ENCODE results near the gene SH2D3A. TPM values are rescaled to one million over a fixed set of nuclear protein-coding genes. Genes with fewer than 3 reads are reported as not detected.
A peak's percentile ranks its signal among the peaks of the same experiment; 100 is the strongest.

Gene SH2D3A
- polyA plus RNA-seq, 3 donors from 2014 or later: 7.4 to 13.6 (median 7.7) TPM

DNA sequence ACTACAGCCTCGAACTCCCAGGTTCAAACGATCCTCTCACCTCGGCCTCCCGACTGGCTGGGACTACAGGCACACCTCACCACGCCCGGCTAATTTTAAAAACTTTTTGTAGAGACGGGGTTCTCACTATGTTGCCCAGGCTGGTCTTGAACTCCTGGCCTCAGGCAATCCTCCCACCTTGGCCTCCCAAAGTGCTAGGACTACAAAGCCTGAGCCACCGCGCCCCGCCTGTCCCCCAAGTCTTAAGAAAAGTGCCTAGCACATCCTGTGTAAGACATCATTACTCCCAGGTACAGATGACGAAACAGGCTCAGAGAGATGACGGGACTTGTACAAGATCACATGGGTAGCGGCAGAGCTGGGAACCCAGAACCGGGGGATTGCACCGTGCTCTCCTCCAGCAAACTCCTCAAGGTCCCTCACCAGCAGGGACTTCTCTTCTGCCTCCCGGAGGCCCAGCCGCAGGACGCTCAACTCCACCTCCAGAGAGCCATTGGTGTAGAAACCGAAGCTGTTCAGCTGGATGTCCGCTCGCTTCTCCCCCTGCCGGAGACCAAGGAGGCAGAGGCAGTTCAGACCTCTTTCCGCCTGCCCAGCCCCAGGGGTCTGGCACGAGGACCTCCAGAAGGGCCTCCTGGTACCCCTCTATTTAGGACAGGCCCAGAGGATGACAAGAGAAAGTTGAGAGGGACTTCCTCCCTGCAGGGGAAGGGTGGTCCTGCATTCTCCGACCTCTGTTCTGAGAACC is 30.9 kb downstream of the SH2D3A start:
- Mint-ChIP-seq H3K27me3 (ENCODE audit: low read depth in 3 of 3) (peaks cover 5 to 25% (median 10%) of the 10 kb centered on the region in 3 donors), H3K4me3 (peak overlapping the region; percentile 94 to 97 (median 97)), H3K9me3 (peaks cover 0 to 1% (median 0%) of the 10 kb centered on the region in 6 donors), H3K4me1 (peaks cover 33 to 40% of the 10 kb centered on the region in 2 donors), H3K27ac (peak overlapping the region; percentile 97 to 99 (median 97)), H3K36me3 (peaks cover 4 to 13% (median 9%) of the 10 kb centered on the region in 3 donors)
- DNase-seq: peak; percentile 73 to 74 (median 74)

DNA sequence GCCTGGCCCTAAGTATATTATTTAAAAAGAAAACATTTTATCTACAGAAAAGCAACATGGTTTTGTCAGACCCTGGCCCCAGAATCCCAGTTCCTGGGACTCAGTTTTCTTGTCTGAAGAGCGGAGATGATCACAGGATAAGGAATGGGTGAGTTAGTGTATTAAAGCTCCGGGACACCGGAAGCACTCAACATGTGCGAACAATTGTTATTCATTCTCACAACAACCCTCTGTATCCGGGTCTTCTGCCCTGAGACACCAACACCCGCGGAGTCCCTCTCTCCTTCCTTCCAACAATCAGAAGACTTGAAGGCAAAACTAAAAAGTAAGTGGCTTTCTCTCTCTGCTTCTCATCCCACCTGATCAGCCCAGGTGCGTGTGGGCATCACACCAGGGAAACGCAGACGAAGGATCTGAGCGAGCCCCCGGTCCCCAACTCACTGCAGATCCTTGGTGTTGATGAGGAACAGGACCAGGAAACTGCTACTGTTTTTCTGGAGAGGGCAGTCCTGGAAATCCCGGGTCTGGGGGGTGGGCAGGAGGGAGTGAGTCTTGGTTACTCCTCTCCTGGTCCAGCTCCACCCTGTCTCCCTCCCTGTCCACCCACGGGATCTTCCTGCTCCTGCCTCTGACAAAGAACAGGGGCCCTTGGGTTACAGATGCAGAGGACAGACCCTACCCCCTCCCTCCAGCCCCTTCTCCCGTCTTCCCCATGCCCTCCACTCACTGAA is 31.9 kb downstream of the SH2D3A start:
- Mint-ChIP-seq H3K36me3 (peaks cover 4 to 13% (median 9%) of the 10 kb centered on the region in 3 donors), H3K9me3 (peaks cover 0 to 1% (median 0%) of the 10 kb centered on the region in 6 donors), H3K4me3 (peak overlapping the region in 3 of 5 donors; percentile 18 to 97 (median 97)), H3K27me3 (ENCODE audit: low read depth in 3 of 3) (peaks cover 5 to 22% (median 9%) of the 10 kb centered on the region in 3 donors), H3K4me1 (peaks cover 33 to 35% of the 10 kb centered on the region in 2 donors), H3K27ac (peak overlapping the region in 5 of 6 donors; percentile 30 to 99 (median 97))
- DNase-seq: no peak

DNA sequence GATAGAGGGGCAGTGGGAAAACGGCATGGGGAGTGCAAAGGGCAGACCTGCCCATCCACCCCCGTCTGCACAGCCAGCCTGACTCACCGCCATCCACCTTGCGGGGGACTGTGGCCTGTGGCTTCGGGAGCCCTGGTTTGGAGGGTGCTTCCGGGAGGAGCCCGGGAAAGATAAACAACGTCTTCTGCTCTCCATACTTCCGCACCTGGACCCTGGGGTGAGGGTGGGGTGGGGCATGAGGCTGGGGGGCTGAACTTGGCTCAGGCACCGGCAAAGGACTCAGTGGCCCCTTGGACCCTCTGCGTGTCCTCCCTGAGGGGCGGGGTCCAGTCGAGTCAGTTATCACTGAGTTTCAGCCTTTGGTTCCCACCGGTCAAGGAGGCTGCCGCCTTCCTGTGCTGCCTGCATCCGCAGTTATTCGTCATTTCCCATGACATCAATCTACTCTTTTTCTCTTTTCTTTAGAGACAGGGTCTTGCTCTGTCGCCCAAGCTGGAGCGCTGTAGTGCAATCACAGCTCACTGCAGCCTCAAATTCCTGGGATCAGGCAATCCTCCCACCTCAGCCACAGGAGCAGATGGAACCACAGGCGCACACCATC is 33.0 kb downstream of the SH2D3A start:
- Mint-ChIP-seq H3K36me3 (peaks cover 4 to 19% (median 9%) of the 10 kb centered on the region in 3 donors), H3K4me3 (no peak overlapping the region)
- no peak for DNase-seq

DNA sequence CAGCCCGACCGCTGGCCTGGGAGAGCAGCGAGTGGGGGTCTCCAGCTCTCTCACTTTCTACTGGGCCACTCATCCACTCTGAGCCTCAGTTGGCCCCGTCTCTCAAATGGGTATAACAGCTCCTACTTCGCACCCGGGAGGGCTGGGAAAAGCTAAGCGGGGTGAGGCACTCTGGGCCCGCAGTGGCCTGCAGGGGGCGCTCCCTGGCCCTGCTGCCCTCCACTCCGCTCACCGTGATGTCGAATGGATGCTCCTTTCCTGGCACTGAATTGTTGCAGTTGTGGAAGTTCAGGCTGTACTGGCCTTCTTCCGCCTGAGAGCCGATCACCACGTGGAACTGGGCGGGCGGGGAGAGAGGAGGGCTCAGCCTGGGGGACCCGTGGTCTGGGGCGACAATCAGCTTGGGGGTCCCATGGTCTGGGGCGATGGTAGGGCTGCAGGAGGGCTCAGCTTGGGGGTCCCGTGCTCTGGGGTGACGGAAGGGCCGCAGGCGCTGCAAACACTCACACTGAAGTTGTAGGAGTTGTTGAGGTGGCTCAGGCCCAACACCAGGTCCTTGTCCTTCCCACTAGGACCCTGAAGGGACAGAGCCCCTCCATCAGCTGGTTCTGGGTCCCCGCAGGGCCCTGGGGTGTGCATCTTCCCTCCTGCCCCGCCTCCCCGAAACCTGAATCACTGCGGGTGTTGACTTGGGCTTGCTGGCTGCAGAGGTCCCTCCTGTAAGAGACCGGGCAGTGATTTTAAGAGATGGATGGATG is 33.7 kb downstream of the SH2D3A start:
- Mint-ChIP-seq H3K27me3 (ENCODE audit: low read depth in 3 of 3) (peaks cover 5 to 19% (median 6%) of the 10 kb centered on the region in 3 donors), H3K9me3 (no peaks in the 10 kb centered on the region), H3K36me3 (peaks cover 4 to 19% (median 9%) of the 10 kb centered on the region in 3 donors), H3K4me3 (no peak overlapping the region), H3K4me1 (peaks cover 23% of the 10 kb centered on the region in 2 donors), H3K27ac (no peak overlapping the region)
- DNase-seq: no peak

More for the DNA sequence above, 33.0 kb downstream of the SH2D3A start:
- Mint-ChIP-seq H3K27ac (no peak overlapping the region), H3K9me3 (peaks cover 0 to 1% (median 0%) of the 10 kb centered on the region in 6 donors), H3K4me1 (peaks cover 30% of the 10 kb centered on the region in 2 donors), H3K27me3 (ENCODE audit: low read depth in 3 of 3) (peaks cover 5 to 22% (median 9%) of the 10 kb centered on the region in 3 donors)

DNA sequence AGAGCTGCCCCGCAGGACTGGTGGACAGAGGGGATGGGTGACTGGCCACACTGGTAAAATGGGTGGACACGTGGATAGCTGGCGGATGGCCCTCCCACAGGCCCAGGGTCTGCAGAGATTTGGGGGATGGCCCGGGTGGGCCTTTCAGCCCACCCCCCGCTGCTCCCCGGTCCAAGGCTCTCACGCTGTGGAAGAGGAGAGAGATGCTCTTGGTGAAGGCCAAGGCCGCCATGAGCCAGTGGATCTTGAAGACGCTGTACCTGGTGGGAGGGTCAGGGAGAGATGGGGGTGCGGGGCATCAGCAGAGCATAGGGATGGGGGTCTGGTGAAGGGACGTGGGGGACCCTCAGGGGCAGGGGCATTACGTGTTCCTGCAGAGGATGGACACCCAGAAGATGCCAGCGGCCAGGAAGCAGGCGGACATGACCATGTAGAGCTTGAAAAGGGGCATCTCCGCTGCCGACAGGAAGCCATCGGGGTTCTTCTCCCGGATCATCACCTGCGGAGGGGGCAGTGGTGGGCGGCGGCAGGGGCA is 34.4 kb downstream of the SH2D3A start:
- H3K27ac Mint-ChIP-seq: no peak overlapping the region
- peaks cover 4 to 19% (median 9%) of the 10 kb centered on the region in 3 donors for H3K36me3 Mint-ChIP-seq
- no peak overlapping the region for H3K4me3 Mint-ChIP-seq
- H3K9me3 Mint-ChIP-seq: no peaks in the 10 kb centered on the region
- DNase-seq: no peak
- peaks cover 17% of the 10 kb centered on the region in 2 donors for H3K4me1 Mint-ChIP-seq
- H3K27me3 Mint-ChIP-seq (ENCODE audit: low read depth in 3 of 3): peaks cover 5 to 15% (median 5%) of the 10 kb centered on the region in 3 donors

DNA sequence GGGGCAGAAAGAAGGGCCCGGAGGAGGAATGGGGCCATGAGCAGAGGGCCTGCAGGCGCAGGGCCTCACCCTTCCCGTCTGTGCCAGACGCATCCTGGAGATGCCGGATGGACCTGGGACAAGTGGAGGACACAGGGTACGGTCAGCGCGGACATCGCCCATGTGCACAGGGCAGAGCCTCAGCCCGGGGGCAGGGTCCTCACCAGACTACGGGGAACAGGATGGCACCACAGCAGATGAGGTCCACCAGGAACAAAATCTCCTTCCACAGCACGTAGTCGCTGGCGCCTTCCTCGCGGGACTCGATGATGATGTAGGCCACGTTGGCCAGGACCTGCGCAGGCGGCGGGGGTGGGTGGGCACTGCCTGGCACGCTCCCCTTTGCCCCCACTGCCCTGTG is 35.4 kb downstream of the SH2D3A start:
- H3K27me3 Mint-ChIP-seq (ENCODE audit: low read depth in 3 of 3): peaks cover 0 to 10% (median 0%) of the 10 kb centered on the region in 3 donors
- H3K4me1 Mint-ChIP-seq: peaks cover 12 to 13% of the 10 kb centered on the region in 2 donors
- no peaks in the 10 kb centered on the region for H3K9me3 Mint-ChIP-seq
- H3K36me3 Mint-ChIP-seq: peaks cover 4 to 19% (median 9%) of the 10 kb centered on the region in 3 donors
- no peak for DNase-seq
- no peak overlapping the region for H3K4me3 Mint-ChIP-seq
- H3K27ac Mint-ChIP-seq: no peak overlapping the region

DNA sequence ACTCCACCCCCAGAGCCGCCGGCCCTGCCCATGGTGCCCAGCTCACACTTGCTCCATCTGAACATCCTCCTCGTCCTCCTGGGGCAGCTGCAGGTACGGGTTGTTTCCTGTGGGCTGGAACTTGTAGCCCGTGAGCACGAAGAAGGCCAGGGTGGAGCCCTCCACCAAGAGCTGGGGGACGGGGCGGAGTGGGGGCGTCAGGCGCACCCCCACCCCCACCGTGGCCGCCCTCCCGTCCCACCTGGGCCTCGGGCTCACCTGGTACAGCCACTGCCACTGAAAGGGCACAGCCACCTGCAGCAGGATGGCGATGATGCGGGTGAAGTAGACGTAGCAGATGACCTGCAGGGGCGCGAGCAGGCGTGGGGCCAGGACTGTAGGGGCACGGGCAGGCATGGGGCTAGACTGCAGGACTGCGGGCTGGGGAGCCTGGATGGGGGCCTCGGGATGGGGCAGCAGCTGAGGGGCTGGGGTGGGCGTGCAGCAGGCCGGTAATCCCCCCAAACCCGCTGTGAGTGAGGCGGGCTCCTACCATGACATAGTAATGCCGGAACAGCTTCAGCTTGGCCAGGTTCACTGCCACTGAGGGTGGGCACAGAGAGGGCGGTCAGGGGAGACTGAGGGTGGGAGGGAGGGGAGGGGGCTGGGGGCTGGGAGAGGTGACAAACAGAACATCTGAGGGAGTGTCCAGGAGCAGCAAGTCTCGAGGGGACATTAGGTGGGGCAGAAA is 36.1 kb downstream of the SH2D3A start:
- Mint-ChIP-seq H3K36me3 (peaks cover 4 to 19% (median 9%) of the 10 kb centered on the region in 3 donors), H3K4me3 (no peak overlapping the region), H3K9me3 (no peaks in the 10 kb centered on the region), H3K27me3 (ENCODE audit: low read depth in 3 of 3) (peaks cover 0 to 4% (median 0%) of the 10 kb centered on the region in 3 donors), H3K4me1 (peaks cover 4 to 6% of the 10 kb centered on the region in 2 donors), H3K27ac (no peak overlapping the region)
- DNase-seq: no peak

DNA sequence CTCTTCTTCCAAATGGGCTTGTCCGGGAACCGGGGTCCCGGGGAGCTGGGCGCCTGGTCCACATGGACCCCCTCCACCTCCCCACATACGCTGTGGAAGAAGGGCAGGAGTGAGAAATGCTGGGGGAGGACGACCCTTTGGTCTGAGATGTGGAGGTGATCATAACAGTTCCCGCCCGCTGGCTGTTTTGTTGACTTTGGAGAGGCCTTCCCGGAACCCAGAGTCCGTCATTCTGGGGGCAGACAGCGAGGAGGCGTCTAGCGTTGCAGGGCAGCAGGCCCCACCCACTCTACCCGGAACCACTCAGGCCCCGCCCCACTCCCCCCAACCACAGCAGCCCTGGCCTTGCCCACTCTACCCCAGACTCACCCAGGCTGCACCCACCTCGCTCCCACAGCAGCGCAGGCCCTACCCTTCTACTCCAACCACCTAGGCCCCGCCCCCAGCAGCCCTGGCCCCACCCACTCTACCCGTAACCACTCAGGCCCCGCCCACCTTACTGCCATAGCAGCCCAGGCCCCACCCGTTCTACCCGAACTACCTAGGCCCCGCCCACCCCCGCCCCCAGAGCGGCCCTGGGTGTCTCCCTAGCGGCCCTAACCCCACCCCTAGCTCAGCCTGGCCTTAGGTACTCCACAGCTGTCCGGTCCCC is 37.0 kb downstream of the SH2D3A start:
- Mint-ChIP-seq H3K4me1 (peaks cover 0 to 5% of the 10 kb centered on the region in 2 donors), H3K27ac (no peak overlapping the region), H3K9me3 (no peaks in the 10 kb centered on the region), H3K4me3 (no peak overlapping the region), H3K27me3 (ENCODE audit: low read depth in 3 of 3) (peaks cover 0 to 4% (median 2%) of the 10 kb centered on the region in 3 donors), H3K36me3 (peaks cover 4 to 19% (median 9%) of the 10 kb centered on the region in 3 donors)
- DNase-seq: no peak

DNA sequence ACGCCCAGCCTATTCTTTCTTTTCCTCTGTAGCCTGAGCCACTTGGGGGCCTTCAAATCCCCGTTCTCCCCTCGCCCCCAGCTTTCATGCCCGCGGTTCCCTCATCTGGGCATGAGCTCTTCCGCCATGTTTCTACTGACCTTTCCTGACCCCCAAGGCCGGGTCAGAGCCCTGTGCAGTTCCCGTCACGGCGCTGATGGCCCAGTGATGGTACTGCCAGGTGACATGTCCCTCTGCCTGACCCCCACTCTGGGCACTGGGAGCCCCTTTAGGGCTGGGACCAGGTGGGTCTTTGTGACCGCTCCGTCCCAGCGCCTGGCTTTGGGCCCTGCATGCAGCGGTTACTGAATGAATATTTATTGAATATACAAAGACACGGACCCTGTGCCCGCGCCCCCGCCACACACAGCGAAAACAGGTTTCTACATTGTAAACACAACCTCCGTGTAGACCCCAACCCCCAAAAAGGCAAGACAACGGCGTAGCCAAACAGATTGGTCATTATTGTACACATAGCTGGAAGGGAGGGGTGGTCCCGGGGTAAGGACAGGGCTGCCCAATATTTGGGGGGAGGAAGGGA is 37.6 kb downstream of the SH2D3A start:
- peaks cover 4 to 19% (median 9%) of the 10 kb centered on the region in 3 donors for H3K36me3 Mint-ChIP-seq
- no peaks in the 10 kb centered on the region for H3K9me3 Mint-ChIP-seq
- H3K4me3 Mint-ChIP-seq: no peak overlapping the region
- H3K27me3 Mint-ChIP-seq (ENCODE audit: low read depth in 3 of 3): peaks cover 0 to 3% (median 2%) of the 10 kb centered on the region in 3 donors
- H3K4me1 Mint-ChIP-seq: peaks cover 0 to 7% of the 10 kb centered on the region in 2 donors
- no peak overlapping the region for H3K27ac Mint-ChIP-seq
- DNase-seq: no peak

DNA sequence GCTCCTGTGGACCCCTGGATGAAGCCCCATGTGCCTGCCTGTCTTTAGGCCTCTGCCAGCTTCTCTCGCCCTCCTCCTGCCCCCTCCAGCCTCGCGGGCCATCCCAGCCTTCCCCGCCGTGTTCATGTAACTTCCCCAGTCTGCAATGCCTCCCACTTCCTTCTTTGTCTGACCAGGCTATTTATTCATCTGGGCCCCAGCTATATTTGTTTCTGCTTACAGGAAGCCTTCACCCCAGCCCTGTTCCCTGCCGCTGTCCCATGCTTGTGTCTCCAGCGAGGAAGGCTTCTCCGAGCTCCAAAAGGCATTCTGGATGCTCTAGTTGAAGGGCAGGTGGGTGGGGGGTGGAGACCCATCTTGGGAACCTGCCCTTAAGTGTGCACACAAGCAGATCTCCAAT is 38.9 kb downstream of the SH2D3A start:
- Mint-ChIP-seq H3K27me3 (ENCODE audit: low read depth in 3 of 3) (peaks cover 0 to 3% (median 2%) of the 10 kb centered on the region in 3 donors), H3K27ac (no peak overlapping the region), H3K4me1 (peaks cover 6 to 11% of the 10 kb centered on the region in 2 donors), H3K36me3 (peaks cover 4 to 15% (median 5%) of the 10 kb centered on the region in 3 donors), H3K9me3 (no peaks in the 10 kb centered on the region), H3K4me3 (no peak overlapping the region)
- no peak for DNase-seq

DNA sequence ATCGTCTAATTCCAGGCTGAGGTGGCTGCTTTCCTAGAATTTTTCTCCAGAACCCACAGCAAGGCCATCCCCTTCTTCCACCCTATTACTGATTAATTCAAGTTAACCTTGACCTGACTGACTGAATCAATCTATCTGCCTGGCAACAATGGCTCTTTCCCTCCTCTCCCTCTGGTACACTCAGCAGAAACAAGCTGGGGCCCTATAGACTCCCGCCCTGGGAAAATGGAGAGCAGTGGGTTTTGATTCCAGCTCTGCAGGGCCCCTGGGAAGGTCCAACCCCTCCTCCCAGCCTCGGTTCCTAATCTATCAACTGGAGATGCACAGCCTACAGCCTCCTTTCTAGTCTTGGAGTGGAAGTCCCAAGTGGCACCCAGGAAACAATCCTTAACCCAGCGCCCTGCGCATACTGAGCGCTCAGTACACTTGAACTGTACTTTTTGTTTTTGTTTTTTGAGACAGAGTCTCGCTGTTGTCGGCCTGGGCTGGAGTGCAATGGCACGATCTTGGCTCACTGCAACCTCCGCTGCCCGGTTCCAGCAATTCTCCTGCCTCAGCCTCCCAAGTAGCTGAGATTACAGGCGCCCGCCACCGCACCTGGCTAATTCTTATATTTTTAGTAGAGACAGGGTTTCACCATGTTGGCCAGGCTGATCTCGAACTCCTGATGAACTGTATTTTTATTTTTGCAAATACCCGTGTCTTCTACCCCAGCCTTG is 41.6 kb downstream of the SH2D3A start:
- Mint-ChIP-seq H3K4me3 (no peak overlapping the region), H3K27me3 (ENCODE audit: low read depth in 3 of 3) (peaks cover 0 to 3% (median 2%) of the 10 kb centered on the region in 3 donors), H3K9me3 (no peaks in the 10 kb centered on the region), H3K4me1 (peaks cover 18 to 24% of the 10 kb centered on the region in 2 donors), H3K36me3 (peaks cover 0 to 7% (median 0%) of the 10 kb centered on the region in 3 donors), H3K27ac (no peak overlapping the region)
- no peak for DNase-seq
